Naive B cell (primary cell): ENCODE measurements around the gene LIM2. TPM values are rescaled to one million over a fixed set of nuclear protein-coding genes. Genes with fewer than 3 reads are reported as not detected.

ENCODE experiments used
- ATAC-seq, 2 donors: fragments of 150-1000 bp; cut with Tn5 transposase; 2 replicates each; pipeline ENCODE4 v1.10.0; 2021; ENCODE audit warnings: low read depth in 2 of 2, mild to moderate bottlenecking in 2 of 2, moderate library complexity in 2 of 2
- DNase-seq: peaks from one replicate; pipeline ENCODE4 v3.0.0; 2022
- H3K27ac Mint-ChIP-seq, 6 donors: one replicate each; pipeline ENCODE4 v1.8.0; 2020 to 2022; ENCODE audit warnings: mild to moderate bottlenecking in 6 of 6, mixed read lengths in 6 of 6, moderate library complexity in 5 of 6, inconsistent platforms in 2 of 6
- H3K27me3 Mint-ChIP-seq, 3 donors: one replicate each; pipeline ENCODE4 v1.8.0; 2021 to 2022; ENCODE audit warnings: mixed read lengths in 3 of 3, mild to moderate bottlenecking in 1 of 3
- H3K36me3 Mint-ChIP-seq, 2 donors: one replicate each; pipeline ENCODE4 v1.8.0; 2020 to 2022; ENCODE audit warnings: mixed read lengths in 2 of 2, inconsistent platforms in 1 of 2, mild to moderate bottlenecking in 1 of 2
- H3K4me1 Mint-ChIP-seq, 3 donors: one replicate each; pipeline ENCODE4 v1.8.0; 2020 to 2022; ENCODE audit warnings: mixed read lengths in 3 of 3, inconsistent platforms in 1 of 3, mild to moderate bottlenecking in 1 of 3, moderate library complexity in 1 of 3
- H3K4me3 Mint-ChIP-seq, 8 donors: one replicate each; pipeline ENCODE4 v1.8.0; 2020 to 2022; ENCODE audit warnings: mild to moderate bottlenecking in 8 of 8, mixed read lengths in 8 of 8, moderate library complexity in 8 of 8, inconsistent platforms in 2 of 8
- H3K9me3 Mint-ChIP-seq, 7 donors: one replicate each; pipeline ENCODE4 v1.8.0; 2020 to 2022; ENCODE audit warnings: mixed read lengths in 7 of 7, mild to moderate bottlenecking in 5 of 7, inconsistent platforms in 2 of 7, moderate library complexity in 1 of 7
- polyA plus RNA-seq, 6 donors: library from polyadenylated mRNA; unstranded; fragments of 300-500 nt; fragmentation: Illumina TruSeq; gene quantifications; one replicate each; pipeline ENCODE4 v1.2.3, GENCODE V29; 2021; ENCODE audit warnings: low read depth in 6 of 6

The LIM2 gene
- polyA plus RNA-seq, 6 donors from 2014 or later = 0.34 TPM; not detected in 5

DNA sequence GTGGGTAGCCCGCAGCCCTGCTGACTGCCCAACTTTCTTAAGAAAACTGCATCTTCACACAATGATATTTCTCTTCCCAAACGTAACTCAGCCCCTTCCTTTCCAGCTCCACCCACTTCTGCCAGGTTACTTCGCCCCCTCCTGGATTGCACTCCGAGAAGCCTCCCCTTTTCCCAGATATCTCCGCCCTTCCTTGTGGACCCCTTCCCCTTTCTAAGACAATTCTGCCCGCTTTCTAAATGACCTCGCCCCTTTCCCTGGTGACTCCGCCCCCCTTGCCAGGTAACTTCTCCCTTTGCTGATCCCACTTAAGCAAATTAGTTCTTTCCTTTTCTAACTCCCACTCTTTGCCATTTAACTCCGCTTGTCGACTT lies 48.5 kb downstream of the LIM2 start:
- Mint-ChIP-seq H3K4me3 (peak overlapping the region; percentile 88 to 96 (median 92)), H3K27me3 (peaks cover 0 to 18% (median 18%) of the 10 kb centered on the region in 3 donors), H3K4me1 (peaks cover 39 to 46% (median 42%) of the 10 kb centered on the region in 3 donors), H3K9me3 (peaks cover 0 to 2% (median 0%) of the 10 kb centered on the region in 7 donors), H3K36me3 (no peaks in the 10 kb centered on the region), H3K27ac (peak overlapping the region in 5 of 6 donors; percentile 50 to 96 (median 92))
- ATAC-seq (no peak), DNase-seq (no peak)

DNA sequence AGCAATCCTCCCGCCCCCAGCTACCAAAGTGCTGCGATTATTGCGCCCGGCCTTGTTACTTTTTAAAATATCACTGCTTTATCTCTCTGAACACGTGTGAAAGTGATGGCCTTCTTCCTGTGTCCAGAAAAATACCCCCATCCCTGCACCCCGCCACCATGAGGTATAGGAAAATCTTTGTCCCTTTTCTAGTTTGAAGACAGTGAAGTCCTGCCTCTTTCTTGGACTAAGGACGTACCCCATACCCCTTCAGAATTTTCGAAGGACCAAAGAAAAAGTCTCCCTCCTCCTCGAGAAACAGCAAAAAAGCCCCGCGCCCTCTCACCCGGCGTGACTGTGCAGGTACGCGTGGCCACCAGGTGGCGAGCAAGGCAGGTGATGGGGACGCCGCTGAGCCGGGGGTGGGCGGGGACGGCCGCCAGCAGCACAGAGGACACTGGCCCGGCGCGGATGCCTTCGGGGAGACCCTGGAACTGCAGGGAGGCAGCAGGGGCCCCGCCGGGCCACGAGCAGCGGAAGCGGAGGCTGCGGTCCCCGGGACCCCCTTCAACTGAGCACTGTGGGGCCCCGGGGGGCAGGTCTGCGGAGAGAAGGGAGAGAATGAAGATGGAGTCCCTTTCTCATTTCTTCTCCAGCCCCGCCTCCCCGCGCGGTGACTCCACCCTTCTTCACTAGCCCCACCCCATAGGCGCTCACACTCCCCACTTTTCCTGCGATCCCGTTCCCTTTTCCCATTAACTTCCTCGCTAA lies 49.0 kb downstream of the LIM2 start:
- peak; percentile 83 for DNase-seq
- peaks cover 34 to 40% (median 37%) of the 10 kb centered on the region in 3 donors for H3K4me1 Mint-ChIP-seq
- H3K4me3 Mint-ChIP-seq = peak overlapping the region; percentile 88 to 96 (median 92)

DNA sequence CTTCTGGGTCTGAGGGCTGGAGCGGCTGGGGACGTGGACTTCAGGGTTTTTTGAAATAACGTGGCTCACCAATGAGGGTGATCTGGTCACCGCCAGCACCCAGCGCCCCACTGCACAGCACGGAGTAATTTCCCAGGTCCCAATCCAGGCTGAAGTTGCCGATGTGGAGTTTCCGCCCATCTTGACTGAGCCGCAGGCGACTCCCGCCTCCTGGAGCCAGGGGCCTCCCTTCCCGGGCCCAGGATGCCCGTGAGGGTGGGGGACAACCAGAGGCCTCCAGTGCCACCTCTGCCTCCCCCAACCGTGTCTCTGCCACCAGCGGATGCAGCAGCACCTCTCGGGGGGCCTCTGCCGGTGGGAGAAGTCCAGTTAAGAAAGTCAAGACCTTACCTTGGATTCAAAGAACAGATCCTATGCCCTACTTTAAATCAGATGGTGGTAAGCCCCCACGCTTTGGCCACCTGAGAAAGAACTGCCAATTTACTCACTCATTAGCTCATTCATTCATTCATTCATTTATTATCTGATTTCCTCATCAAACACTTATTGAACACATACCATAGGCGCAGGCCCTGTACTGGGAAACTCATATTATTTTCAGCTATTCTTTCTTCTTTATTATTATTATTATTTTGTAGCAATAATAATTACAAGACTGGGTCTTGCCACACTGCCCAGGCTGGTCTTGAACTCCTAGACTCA lies 49.8 kb downstream of the LIM2 start:
- no peaks in the 10 kb centered on the region for H3K36me3 Mint-ChIP-seq
- peak overlapping the region in 2 of 6 donors; percentile 15 to 71 for H3K27ac Mint-ChIP-seq
- ATAC-seq (no peak), DNase-seq (no peak)
- peaks cover 0 to 2% (median 0%) of the 10 kb centered on the region in 7 donors for H3K9me3 Mint-ChIP-seq
- H3K4me1 Mint-ChIP-seq = peaks cover 29 to 33% (median 31%) of the 10 kb centered on the region in 3 donors
- peaks cover 0 to 24% (median 19%) of the 10 kb centered on the region in 3 donors for H3K27me3 Mint-ChIP-seq
- peak overlapping the region; percentile 35 to 96 (median 92) for H3K4me3 Mint-ChIP-seq

More for the DNA sequence above, 49.0 kb downstream of the LIM2 start:
- no peaks in the 10 kb centered on the region for H3K36me3 Mint-ChIP-seq
- H3K27ac Mint-ChIP-seq = peak overlapping the region in 5 of 6 donors; percentile 48 to 96 (median 87)
- H3K9me3 Mint-ChIP-seq = peaks cover 0 to 2% (median 0%) of the 10 kb centered on the region in 7 donors
- ATAC-seq = peak; percentile 72 to 80
- H3K27me3 Mint-ChIP-seq = peaks cover 0 to 23% (median 19%) of the 10 kb centered on the region in 3 donors

DNA sequence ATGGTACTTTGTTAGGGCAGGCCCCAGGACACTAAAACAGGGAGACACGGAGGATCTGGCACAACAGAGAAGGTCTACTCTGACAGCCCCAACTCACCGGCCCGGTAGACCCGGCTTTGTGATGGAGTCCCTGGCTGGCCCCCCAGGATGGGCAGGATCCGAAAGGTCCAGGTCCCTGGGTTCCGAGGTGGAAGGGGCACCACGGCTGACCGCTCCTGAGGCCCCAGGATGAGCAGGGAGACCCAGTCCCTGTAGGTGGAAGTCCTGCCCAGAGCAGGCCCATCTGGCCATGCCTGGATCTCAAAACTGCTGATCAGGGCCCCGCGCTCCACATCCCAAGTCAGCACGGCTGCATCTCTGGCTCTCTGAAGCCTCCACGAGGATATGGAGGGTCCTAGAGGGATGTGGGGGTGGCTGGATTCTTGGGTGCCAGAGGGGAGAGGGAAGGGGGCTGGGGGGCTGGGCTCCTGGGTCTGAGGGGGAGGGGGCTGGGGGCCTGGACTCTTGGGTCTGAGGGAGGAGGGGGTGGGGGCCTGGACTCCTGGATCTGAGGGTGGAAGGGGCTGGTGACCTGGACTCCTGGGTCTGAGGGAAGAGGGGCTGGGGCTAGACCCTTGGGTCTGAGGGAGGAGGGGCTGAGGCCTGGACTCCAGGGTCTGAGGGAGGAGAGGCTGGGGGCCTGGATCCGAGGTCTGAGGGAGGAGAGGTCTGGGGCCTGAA lies 50.5 kb downstream of the LIM2 start:
- peak overlapping the region in 1 of 6 donors; percentile 29 for H3K27ac Mint-ChIP-seq
- DNase-seq (no peak), ATAC-seq (no peak)
- H3K27me3 Mint-ChIP-seq = peaks cover 0 to 24% (median 19%) of the 10 kb centered on the region in 3 donors
- H3K4me1 Mint-ChIP-seq = peaks cover 22 to 26% (median 24%) of the 10 kb centered on the region in 3 donors
- peaks cover 0 to 2% (median 0%) of the 10 kb centered on the region in 7 donors for H3K9me3 Mint-ChIP-seq
- peaks cover 0 to 1% of the 10 kb centered on the region in 2 donors for H3K36me3 Mint-ChIP-seq
- peak overlapping the region in 3 of 8 donors; percentile 42 to 50 (median 47) for H3K4me3 Mint-ChIP-seq

DNA sequence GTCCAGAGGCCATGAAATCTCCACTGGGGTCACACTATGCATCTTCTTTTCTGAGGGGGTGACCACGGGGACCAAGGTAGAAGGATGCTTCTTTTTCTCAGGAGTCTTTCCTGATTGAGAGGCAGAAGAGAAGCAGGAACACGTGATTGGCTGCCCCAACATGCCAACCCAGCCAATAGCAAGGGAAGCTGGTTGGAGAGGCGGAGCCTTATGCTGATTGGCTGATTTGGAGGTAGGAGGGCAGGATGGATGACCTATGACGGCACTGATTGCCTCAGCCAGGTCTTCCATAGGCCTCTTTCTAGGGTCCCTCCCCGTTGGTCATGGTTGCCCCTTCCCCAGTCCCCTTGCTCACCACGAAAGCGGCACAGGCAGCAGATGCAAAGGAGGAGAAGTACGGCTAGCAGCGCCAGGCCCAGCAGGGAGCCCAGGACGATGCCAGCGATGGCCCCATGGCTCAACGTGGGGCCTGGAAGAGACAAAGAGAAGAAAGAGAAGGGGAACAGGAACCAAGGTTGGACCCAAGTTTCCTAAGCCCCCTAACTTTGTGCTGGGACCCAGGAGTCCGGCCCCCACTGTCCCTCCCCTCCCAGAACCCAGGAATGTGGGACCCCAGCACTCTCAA lies 53.8 kb downstream of the LIM2 start:
- ATAC-seq = no peak
- Mint-ChIP-seq H3K9me3 (peaks cover 2 to 11% (median 4%) of the 10 kb centered on the region in 7 donors), H3K27me3 (peaks cover 25 to 52% (median 52%) of the 10 kb centered on the region in 3 donors), H3K4me3 (no peak overlapping the region), H3K4me1 (peaks cover 5 to 11% (median 6%) of the 10 kb centered on the region in 3 donors), H3K27ac (no peak overlapping the region), H3K36me3 (peaks cover 11 to 13% of the 10 kb centered on the region in 2 donors)
- DNase-seq = no peak

DNA sequence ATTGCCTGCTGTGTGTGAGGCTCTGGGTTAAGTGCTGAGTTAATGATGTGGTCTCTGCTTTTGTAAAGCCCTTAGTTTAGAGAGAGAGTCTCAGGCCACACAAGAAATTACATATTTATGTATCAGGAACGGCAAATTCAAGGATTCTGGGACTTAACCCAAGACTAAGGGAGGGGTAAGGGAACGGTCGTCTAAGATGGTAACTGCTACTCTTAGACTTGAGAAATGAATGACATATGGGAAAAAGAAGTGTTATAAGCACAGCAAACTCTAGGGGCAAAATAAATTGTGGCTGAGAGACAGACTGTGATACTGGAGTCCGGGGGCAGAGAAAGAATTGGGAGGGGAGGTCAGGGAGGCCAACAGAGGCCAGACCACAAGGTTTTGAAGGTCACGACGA lies 56.1 kb downstream of the LIM2 start:
- DNase-seq (no peak), ATAC-seq (no peak)
- Mint-ChIP-seq H3K36me3 (peaks cover 13 to 18% of the 10 kb centered on the region in 2 donors), H3K27me3 (peaks cover 33 to 74% (median 66%) of the 10 kb centered on the region in 3 donors), H3K27ac (no peak overlapping the region), H3K4me1 (peaks cover 8 to 9% (median 8%) of the 10 kb centered on the region in 3 donors), H3K4me3 (no peak overlapping the region), H3K9me3 (peaks cover 2 to 14% (median 4%) of the 10 kb centered on the region in 7 donors)

DNA sequence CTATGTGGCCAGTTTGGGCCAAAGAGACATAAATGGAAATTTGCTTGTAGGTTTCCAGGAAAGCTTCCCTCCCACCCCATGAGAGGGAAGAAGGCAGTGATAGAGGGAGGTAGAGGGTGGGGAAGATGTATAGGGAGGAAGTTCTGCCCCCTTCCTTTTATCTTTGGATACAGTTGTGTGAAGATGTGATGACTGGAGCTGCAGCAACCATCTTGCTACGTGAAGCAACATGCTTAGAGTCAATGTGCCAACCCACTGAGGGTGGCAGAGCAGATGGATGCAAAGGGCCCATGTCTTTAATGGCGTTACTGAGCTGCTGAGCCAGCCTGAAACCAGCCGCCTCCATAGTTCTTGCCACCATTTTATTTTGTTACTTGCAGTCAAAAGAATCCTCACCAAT lies 56.6 kb downstream of the LIM2 start:
- no peak overlapping the region for H3K4me3 Mint-ChIP-seq
- H3K27ac Mint-ChIP-seq = no peak overlapping the region
- peaks cover 33 to 75% (median 64%) of the 10 kb centered on the region in 3 donors for H3K27me3 Mint-ChIP-seq
- no peak for ATAC-seq
- no peak for DNase-seq
- peaks cover 2 to 14% (median 4%) of the 10 kb centered on the region in 7 donors for H3K9me3 Mint-ChIP-seq
- H3K4me1 Mint-ChIP-seq = peaks cover 8 to 9% (median 8%) of the 10 kb centered on the region in 3 donors
- peaks cover 13 to 18% of the 10 kb centered on the region in 2 donors for H3K36me3 Mint-ChIP-seq

DNA sequence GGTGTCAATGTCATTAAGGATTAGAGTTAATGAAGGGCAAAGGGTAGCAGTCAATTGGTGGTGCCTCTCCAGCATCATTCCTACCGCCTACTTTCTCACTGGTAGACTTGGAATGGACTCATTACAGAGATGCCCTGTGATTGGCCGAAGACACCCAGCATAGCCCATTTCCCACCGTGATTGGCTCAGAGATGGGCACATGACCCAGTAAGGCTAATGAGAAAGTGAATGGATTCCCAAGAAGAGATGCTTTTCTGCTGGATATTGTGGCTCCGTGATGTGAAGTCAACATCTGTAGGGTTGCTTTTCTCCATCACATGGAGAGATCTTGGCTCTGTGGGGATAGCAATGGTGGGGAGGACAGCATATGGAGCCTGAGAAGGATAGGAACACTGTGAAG lies 57.4 kb downstream of the LIM2 start:
- Mint-ChIP-seq H3K4me3 (no peak overlapping the region), H3K27ac (no peak overlapping the region)

More for the DNA sequence above, 57.4 kb downstream of the LIM2 start:
- Mint-ChIP-seq H3K36me3 (peaks cover 13 to 18% of the 10 kb centered on the region in 2 donors), H3K27me3 (peaks cover 33 to 80% (median 69%) of the 10 kb centered on the region in 3 donors), H3K4me1 (peaks cover 8 to 9% (median 8%) of the 10 kb centered on the region in 3 donors), H3K9me3 (peaks cover 2 to 14% (median 5%) of the 10 kb centered on the region in 7 donors)
- ATAC-seq (no peak), DNase-seq (no peak)

Other genes starting within 250 kb of the LIM2 start
- gene SIGLEC7, start 245.7 kb downstream of the LIM2 start, polyA plus RNA-seq = under 1 TPM in 3 of 6 donors, not detected in 3; 0.22 to 0.32 (median 0.23) TPM
- gene CD33, start 162.9 kb downstream of the LIM2 start, polyA plus RNA-seq = 1 to 10 TPM in 1 of 6 donors, under 1 TPM in 3, not detected in 2; 0.60 to 3.6 (median 0.85) TPM
- not detected for gene SIGLECL1, start 136.9 kb downstream of the LIM2 start, polyA plus RNA-seq
- gene IGLON5, start 76.3 kb downstream of the LIM2 start, polyA plus RNA-seq = not detected
- 1 to 10 TPM in 2 of 6 donors, under 1 TPM in 3, not detected in 1; 0.40 to 1.3 (median 0.84) TPM for gene VSIG10L, start 45.8 kb downstream of the LIM2 start, polyA plus RNA-seq
- gene ETFB, start 21.6 kb downstream of the LIM2 start, polyA plus RNA-seq = 100 to 1,000 TPM in 3 of 6 donors, 10 to 100 TPM in 3; 72.7 to 167 (median 101) TPM
- 1 to 10 TPM in 1 of 6 donors, under 1 TPM in 1, not detected in 4; 0.46 to 1.2 TPM for gene CLDND2, start 19.0 kb downstream of the LIM2 start, polyA plus RNA-seq
- gene NKG7, start 15.3 kb downstream of the LIM2 start, polyA plus RNA-seq = 10 to 100 TPM in 1 of 6 donors, 1 to 10 TPM in 5; 4.3 to 12.6 (median 7.2) TPM
- gene C19orf84, start 2.6 kb upstream of the LIM2 start, polyA plus RNA-seq = not detected
- gene SIGLEC10, start 29.7 kb upstream of the LIM2 start, polyA plus RNA-seq = 10 to 100 TPM; 43.9 to 75.2 (median 55.8) TPM
- not detected for gene SIGLEC8, start 70.5 kb upstream of the LIM2 start, polyA plus RNA-seq
- not detected for gene CEACAM18, start 90.6 kb upstream of the LIM2 start, polyA plus RNA-seq
- under 1 TPM in 1 of 6 donors, not detected in 5; 0.28 TPM for gene SIGLEC12, start 113.8 kb upstream of the LIM2 start, polyA plus RNA-seq
- 1 to 10 TPM in 3 of 6 donors, under 1 TPM in 2, not detected in 1; 0.72 to 1.9 (median 1.2) TPM for gene SIGLEC6, start 143.7 kb upstream of the LIM2 start, polyA plus RNA-seq
- gene ZNF175, start 183.3 kb upstream of the LIM2 start, polyA plus RNA-seq = 1 to 10 TPM in 5 of 6 donors, under 1 TPM in 1; 0.94 to 5.1 (median 3.1) TPM
- gene SIGLEC5, start 242.4 kb upstream of the LIM2 start, polyA plus RNA-seq = 1 to 10 TPM in 1 of 6 donors, not detected in 5; 3.7 TPM